Breast epithelium (tissue), 3 donors: Measurements from ENCODE around the gene C2CD3.

Experiments
- CTCF ChIP-seq, 3 donors: fragments of 450-650 bp; IDR thresholded peaks; one replicate each; pipeline ENCODE4 v1.5.1; 2016 to 2017; ENCODE audit warnings: antibody characterized with exemption in 3 of 3, mild to moderate bottlenecking in 3 of 3, moderate library complexity in 3 of 3
- POLR2AphosphoS5 ChIP-seq, 3 donors: sonication (generic); formaldehyde crosslinking; IDR thresholded peaks; one replicate each; pipeline ENCODE4 v1.6.1; 2017; ENCODE audit warnings: antibody characterized with exemption in 3 of 3

- TF ChIP-seq CTCF (IDR thresholded peaks at IDR 0.05) (no peak), POLR2AphosphoS5 (IDR thresholded peaks at IDR 0.05) (no peak)
Measured at GRCh38 chr11:74050465-74050864, 120.3 kb downstream of the C2CD3 start.
